ENCODE results near the gene CLASP2.

Gene CLASP2

GRCh38 chr3:33543601-33544000 lies 174.5 kb downstream of the CLASP2 start:
- ATAC-seq (replicated peaks): no peak
- peak overlapping the region in 1 of 2 donors; percentile 6 for H3K27ac Mint-ChIP-seq
- H3K9me3 Mint-ChIP-seq: no peaks in the 10 kb centered on the region
- no peaks in the 10 kb centered on the region for H3K27me3 Mint-ChIP-seq
- peaks cover 14% of the 10 kb centered on the region for H3K36me3 Mint-ChIP-seq (ENCODE audit: insufficient read depth)
- no peak overlapping the region for H3K4me3 Mint-ChIP-seq
- no peaks in the 10 kb centered on the region for H3K4me1 Mint-ChIP-seq (ENCODE audit: low read depth in 2 of 2)
- no peak for DNase-seq

DNA sequence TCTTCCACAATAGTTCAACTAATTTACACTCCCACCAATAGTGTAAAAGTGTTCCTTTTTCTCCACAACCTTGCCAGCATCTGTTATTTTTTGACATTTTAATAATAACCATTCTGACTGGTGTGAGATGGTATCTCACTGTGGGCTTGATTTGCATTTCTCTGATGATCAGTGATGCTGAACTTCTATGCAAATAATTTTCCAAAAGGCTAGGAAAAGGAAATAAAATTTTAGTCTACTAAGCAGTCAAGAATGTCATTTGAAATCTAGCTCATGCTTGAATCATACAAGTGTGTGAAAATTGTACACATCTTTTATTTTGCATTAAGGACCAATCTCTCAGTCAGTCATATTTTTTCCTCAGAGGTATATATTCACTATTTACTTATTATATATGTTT lies 176.1 kb downstream of the CLASP2 start:
- Mint-ChIP-seq H3K27ac (no peak overlapping the region), H3K27me3 (no peaks in the 10 kb centered on the region), H3K4me3 (no peak overlapping the region), H3K4me1 (ENCODE audit: low read depth in 2 of 2) (no peaks in the 10 kb centered on the region), H3K9me3 (no peaks in the 10 kb centered on the region), H3K36me3 (ENCODE audit: insufficient read depth) (peaks cover 18% of the 10 kb centered on the region)
- DNase-seq: no peak
- ATAC-seq (replicated peaks): no peak

- H3K9me3 Mint-ChIP-seq: no peaks in the 10 kb centered on the region
- no peak overlapping the region for H3K27ac Mint-ChIP-seq
- no peak for DNase-seq
- H3K27me3 Mint-ChIP-seq: no peaks in the 10 kb centered on the region
- no peak for ATAC-seq (replicated peaks)
- peaks cover 26% of the 10 kb centered on the region for H3K36me3 Mint-ChIP-seq (ENCODE audit: insufficient read depth)
- no peak overlapping the region for H3K4me3 Mint-ChIP-seq
- H3K4me1 Mint-ChIP-seq (ENCODE audit: low read depth in 2 of 2): no peaks in the 10 kb centered on the region
These were observed 179.2 kb downstream of the CLASP2 start for GRCh38 chr3:33538678-33539339.

GRCh38 chr3:33537133-33537532 lies 180.9 kb downstream of the CLASP2 start:
- no peaks in the 10 kb centered on the region for H3K4me1 Mint-ChIP-seq (ENCODE audit: low read depth in 2 of 2)
- H3K9me3 Mint-ChIP-seq: no peaks in the 10 kb centered on the region
- no peak for DNase-seq

GRCh38 chr3:33526787-33527186 lies 191.3 kb downstream of the CLASP2 start:
- Mint-ChIP-seq H3K27me3 (no peaks in the 10 kb centered on the region), H3K4me3 (no peak overlapping the region), H3K4me1 (ENCODE audit: low read depth in 2 of 2) (peaks cover 0 to 10% of the 10 kb centered on the region in 2 donors), H3K36me3 (ENCODE audit: insufficient read depth) (peaks cover 15% of the 10 kb centered on the region), H3K9me3 (peaks cover 2 to 9% of the 10 kb centered on the region in 2 donors), H3K27ac (no peak overlapping the region)
- no peak for ATAC-seq (replicated peaks)
- no peak for DNase-seq

More at GRCh38 chr3:33537133-33537532, 180.9 kb downstream of the CLASP2 start:
- Mint-ChIP-seq H3K4me3 (no peak overlapping the region), H3K27me3 (no peaks in the 10 kb centered on the region), H3K27ac (peak overlapping the region in 1 of 2 donors; percentile 12), H3K36me3 (ENCODE audit: insufficient read depth) (peaks cover 23% of the 10 kb centered on the region)
- no peak for ATAC-seq (replicated peaks)

DNA sequence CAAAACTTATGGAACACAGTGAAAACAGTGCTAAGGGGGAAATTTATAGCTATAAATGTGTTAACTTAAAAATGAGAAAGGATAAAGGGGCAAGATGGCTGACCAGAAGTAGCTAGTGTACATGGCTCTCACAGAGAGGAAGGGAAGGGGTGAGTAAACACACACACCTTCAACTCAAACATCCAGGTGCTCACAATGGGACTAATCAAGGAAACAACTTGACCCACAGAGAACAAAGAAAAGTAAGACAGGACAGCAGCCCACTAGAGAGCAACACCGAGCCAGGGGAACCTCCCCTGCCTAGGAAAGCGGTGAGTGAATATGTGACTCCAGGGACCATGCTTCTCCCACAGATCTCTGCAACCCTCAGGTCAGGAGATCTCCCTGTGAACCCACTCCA lies 192.8 kb downstream of the CLASP2 start:
- Mint-ChIP-seq H3K4me1 (ENCODE audit: low read depth in 2 of 2) (peaks cover 0 to 10% of the 10 kb centered on the region in 2 donors), H3K9me3 (peaks cover 2 to 9% of the 10 kb centered on the region in 2 donors), H3K27ac (no peak overlapping the region), H3K36me3 (ENCODE audit: insufficient read depth) (peaks cover 9% of the 10 kb centered on the region), H3K4me3 (no peak overlapping the region), H3K27me3 (no peaks in the 10 kb centered on the region)
- ATAC-seq (replicated peaks) (no peak), DNase-seq (no peak)

DNA sequence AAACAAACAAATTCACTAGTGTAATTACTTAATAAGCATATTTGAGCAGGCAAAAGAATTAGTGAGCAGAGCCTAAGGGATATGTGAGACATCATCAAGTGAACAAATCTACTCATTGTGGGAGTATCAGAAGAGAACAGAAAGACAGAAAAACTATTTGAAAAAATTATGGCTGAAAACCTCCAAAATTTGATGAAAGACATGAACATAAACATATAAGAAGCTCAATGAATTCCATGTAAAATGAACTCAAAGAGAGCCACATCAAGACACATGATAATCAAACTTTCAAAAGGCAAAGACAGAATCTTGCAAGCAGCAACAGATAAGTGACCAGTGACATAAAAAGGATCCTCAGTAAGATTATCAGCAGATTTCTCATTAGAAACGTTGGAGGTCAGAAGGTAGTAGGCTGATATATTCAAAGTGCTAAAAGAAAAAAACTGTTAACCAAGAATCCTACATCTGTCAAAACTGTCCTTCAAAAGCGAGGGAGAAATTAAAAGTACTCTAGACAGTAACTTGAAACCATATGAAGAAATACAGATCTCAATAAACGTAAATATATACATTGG lies 194.9 kb downstream of the CLASP2 start:
- H3K4me1 Mint-ChIP-seq (ENCODE audit: low read depth in 2 of 2): peaks cover 0 to 4% of the 10 kb centered on the region in 2 donors
- no peaks in the 10 kb centered on the region for H3K27me3 Mint-ChIP-seq
- H3K4me3 Mint-ChIP-seq: no peak overlapping the region
- DNase-seq: no peak
- H3K9me3 Mint-ChIP-seq: peaks cover 2 to 9% of the 10 kb centered on the region in 2 donors
- ATAC-seq (replicated peaks): no peak
- peak overlapping the region; percentile 15 to 21 for H3K27ac Mint-ChIP-seq
- H3K36me3 Mint-ChIP-seq (ENCODE audit: insufficient read depth): peaks cover 9% of the 10 kb centered on the region

- Mint-ChIP-seq H3K4me3 (no peak overlapping the region), H3K27me3 (no peaks in the 10 kb centered on the region), H3K27ac (no peak overlapping the region), H3K9me3 (peaks cover under 1 to 6% of the 10 kb centered on the region in 2 donors), H3K4me1 (ENCODE audit: low read depth in 2 of 2) (peaks cover 0 to 4% of the 10 kb centered on the region in 2 donors), H3K36me3 (ENCODE audit: insufficient read depth) (peaks cover 15% of the 10 kb centered on the region)
- DNase-seq (no peak), ATAC-seq (replicated peaks) (no peak)
These were observed 196.3 kb downstream of the CLASP2 start for GRCh38 chr3:33521736-33522135.

DNA sequence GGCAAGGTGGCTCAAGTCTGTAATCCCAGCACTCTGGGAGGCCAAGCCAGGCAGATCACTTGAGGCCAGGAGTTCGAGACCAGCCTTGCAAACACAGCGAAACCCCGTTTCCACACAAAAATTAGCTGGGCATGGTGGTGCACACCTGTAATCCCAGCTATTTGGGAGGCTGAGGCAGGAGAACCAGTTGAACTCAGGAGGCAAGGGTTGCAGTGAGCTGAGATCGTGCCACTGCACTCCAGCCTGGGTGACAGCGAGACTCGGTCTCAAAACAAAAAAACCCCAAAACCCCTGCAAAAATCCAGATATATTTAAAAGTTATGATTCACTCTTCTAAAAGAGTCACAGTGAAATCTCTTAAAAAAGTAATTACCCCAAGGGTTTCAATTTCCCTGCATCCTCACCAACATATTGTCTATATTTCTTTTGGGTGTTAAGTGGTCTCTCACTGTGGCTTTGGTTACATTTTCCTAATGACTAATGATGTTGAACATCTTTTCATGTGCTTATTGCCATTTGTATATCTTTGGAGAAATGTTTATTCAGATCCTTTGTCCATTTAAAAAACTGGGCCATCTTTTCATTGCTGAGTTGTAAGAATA lies 204.7 kb downstream of the CLASP2 start:
- no peak for DNase-seq
- H3K4me1 Mint-ChIP-seq (ENCODE audit: low read depth in 2 of 2): no peaks in the 10 kb centered on the region
- no peak overlapping the region for H3K4me3 Mint-ChIP-seq
- H3K9me3 Mint-ChIP-seq: no peaks in the 10 kb centered on the region
- no peak overlapping the region for H3K27ac Mint-ChIP-seq
- H3K27me3 Mint-ChIP-seq: no peaks in the 10 kb centered on the region
- H3K36me3 Mint-ChIP-seq (ENCODE audit: insufficient read depth): peaks cover 31% of the 10 kb centered on the region
- no peak for ATAC-seq (replicated peaks)

GRCh38 chr3:33505027-33505426 lies 213.0 kb downstream of the CLASP2 start:
- peaks cover 20% of the 10 kb centered on the region for H3K36me3 Mint-ChIP-seq (ENCODE audit: insufficient read depth)
- no peaks in the 10 kb centered on the region for H3K9me3 Mint-ChIP-seq
- ATAC-seq (replicated peaks) (no peak), DNase-seq (no peak)
- no peaks in the 10 kb centered on the region for H3K4me1 Mint-ChIP-seq (ENCODE audit: low read depth in 2 of 2)
- H3K27me3 Mint-ChIP-seq: no peaks in the 10 kb centered on the region
- H3K27ac Mint-ChIP-seq: no peak overlapping the region
- no peak overlapping the region for H3K4me3 Mint-ChIP-seq

DNA sequence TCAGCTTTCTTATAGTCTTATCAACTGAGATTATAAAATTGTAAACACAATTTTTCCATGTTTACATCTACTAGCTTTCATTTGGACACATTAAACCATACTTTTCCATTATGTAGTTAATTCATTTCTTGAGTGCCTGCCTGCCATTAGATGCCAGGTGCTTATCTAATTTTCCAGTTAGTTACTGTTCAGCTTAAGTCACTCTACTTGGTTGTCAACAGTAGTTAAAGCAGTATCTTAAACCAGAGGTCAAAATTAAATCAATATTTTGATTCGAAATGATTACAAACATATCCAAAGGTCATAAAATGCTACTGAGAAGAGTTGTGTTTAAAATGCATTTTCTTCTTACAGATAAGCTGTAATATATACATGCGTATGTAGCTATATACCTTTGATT lies 221.6 kb downstream of the CLASP2 start:
- no peaks in the 10 kb centered on the region for H3K27me3 Mint-ChIP-seq
- no peak overlapping the region for H3K4me3 Mint-ChIP-seq
- no peaks in the 10 kb centered on the region for H3K9me3 Mint-ChIP-seq
- no peak for ATAC-seq (replicated peaks)
- H3K36me3 Mint-ChIP-seq (ENCODE audit: insufficient read depth): peaks cover 9% of the 10 kb centered on the region
- no peak overlapping the region for H3K27ac Mint-ChIP-seq
- DNase-seq: no peak
- H3K4me1 Mint-ChIP-seq (ENCODE audit: low read depth in 2 of 2): no peaks in the 10 kb centered on the region

GRCh38 chr3:33491721-33492120 lies 226.3 kb downstream of the CLASP2 start:
- no peak for ATAC-seq (replicated peaks)
- Mint-ChIP-seq H3K36me3 (ENCODE audit: insufficient read depth) (no peaks in the 10 kb centered on the region), H3K27ac (no peak overlapping the region), H3K27me3 (no peaks in the 10 kb centered on the region), H3K4me1 (ENCODE audit: low read depth in 2 of 2) (no peaks in the 10 kb centered on the region), H3K4me3 (no peak overlapping the region), H3K9me3 (no peaks in the 10 kb centered on the region)
- DNase-seq: no peak

GRCh38 chr3:33490641-33491241 lies 227.3 kb downstream of the CLASP2 start:
- Mint-ChIP-seq H3K27me3 (no peaks in the 10 kb centered on the region), H3K9me3 (no peaks in the 10 kb centered on the region), H3K27ac (no peak overlapping the region), H3K36me3 (ENCODE audit: insufficient read depth) (no peaks in the 10 kb centered on the region), H3K4me3 (no peak overlapping the region), H3K4me1 (ENCODE audit: low read depth in 2 of 2) (no peaks in the 10 kb centered on the region)
- DNase-seq (no peak), ATAC-seq (replicated peaks) (no peak)

- H3K4me3 Mint-ChIP-seq: no peak overlapping the region
- no peaks in the 10 kb centered on the region for H3K27me3 Mint-ChIP-seq
- ATAC-seq (replicated peaks): no peak
- no peaks in the 10 kb centered on the region for H3K36me3 Mint-ChIP-seq (ENCODE audit: insufficient read depth)
- H3K9me3 Mint-ChIP-seq: no peaks in the 10 kb centered on the region
- no peaks in the 10 kb centered on the region for H3K4me1 Mint-ChIP-seq (ENCODE audit: low read depth in 2 of 2)
- no peak for DNase-seq
- no peak overlapping the region for H3K27ac Mint-ChIP-seq
These were observed 229.4 kb downstream of the CLASP2 start for GRCh38 chr3:33488683-33489082.

All from effector memory CD8-positive, alpha-beta T cell (primary cell).